Fibroblast of villous mesenchyme (primary cell): ENCODE measurements around the gene RPTOR. TPM values are rescaled to one million over a fixed set of nuclear protein-coding genes. Genes with fewer than 3 reads are reported as not detected.

Experiments used
- DNase-seq: peaks from one replicate; pipeline ENCODE4 v3.0.0-alpha.2; 2010; ENCODE audit warnings: low read depth
- H3K4me3 ChIP-seq: 2 replicates; pipeline ENCODE4 v1.5.1; 2011; ENCODE audit warnings: low read depth, mild to moderate bottlenecking, low read length
- CTCF ChIP-seq: IDR thresholded peaks from 2 replicates; pipeline ENCODE4 v1.5.1; 2012; ENCODE audit warnings: low read depth, mild to moderate bottlenecking, low read length; ENCODE audit not compliant: insufficient read depth
- total RNA-seq: library from RNA; depleted of rRNA; stranded (reverse); fragments of >200 nt; gene quantifications from 2 replicates; pipeline ENCODE4 v1.2.3, GENCODE V29; 2012

RPTOR gene
- total RNA-seq, 1 donor, result 35.8 TPM

- no peak for TF ChIP-seq CTCF
- no peak overlapping the region for H3K4me3 ChIP-seq
- DNase-seq, result no peak
Measured at GRCh38 chr17:80786470-80786869, 241.8 kb downstream of the RPTOR start.

- no peak overlapping the region for H3K4me3 ChIP-seq
- TF ChIP-seq CTCF, result no peak
- no peak for DNase-seq
Measured at GRCh38 chr17:80786887-80787286, 242.2 kb downstream of the RPTOR start.

GRCh38 chr17:80787881-80788280, 243.2 kb downstream of the RPTOR start:
- DNase-seq, result no peak
- no peak overlapping the region for H3K4me3 ChIP-seq
- no peak for TF ChIP-seq CTCF

GRCh38 chr17:80789356-80789902, 244.8 kb downstream of the RPTOR start:
- H3K4me3 ChIP-seq, result no peak overlapping the region
- DNase-seq, result peak; percentile 97
- TF ChIP-seq CTCF, result no peak

GRCh38 chr17:80790021-80790765, 245.6 kb downstream of the RPTOR start:
- no peak overlapping the region for H3K4me3 ChIP-seq
- DNase-seq, result peak; percentile 54

GRCh38 chr17:80790981-80791742, 246.5 kb downstream of the RPTOR start:
- no peak for TF ChIP-seq CTCF
- DNase-seq, result no peak
- no peak overlapping the region for H3K4me3 ChIP-seq

More at GRCh38 chr17:80790021-80790765, 245.6 kb downstream of the RPTOR start:
- no peak for TF ChIP-seq CTCF
